Calu3 (cell line): ENCODE data around the gene KIF20B. TPM values are rescaled to one million over a fixed set of nuclear protein-coding genes. Genes with fewer than 3 reads are reported as not detected.

Experiments used
- BruUV-seq: library from RNA; stranded (reverse); fragments of 400-500 nt; replicated peaks from 2 replicates; lab custom pipeline; 2021; lab: Mats Ljungman, UMichigan
- CTCF ChIA-PET: fragments of 300-600 bp; sonication (Branson Sonifier 250); formaldehyde crosslinking; loops from one replicate; lab custom pipeline; 2022; ENCODE audit warnings: antibody characterized with exemption; lab: Charles Lee
- DNase-seq: peaks from one replicate; pipeline ENCODE4 v3.0.0; 2022
- H3K27ac Mint-ChIP-seq: one replicate; pipeline ENCODE4 v1.8.0; 2022; ENCODE audit warnings: mixed read lengths; ENCODE audit not compliant: unreplicated experiment
- H3K27me3 Mint-ChIP-seq: one replicate; pipeline ENCODE4 v1.8.0; 2022; ENCODE audit warnings: mixed read lengths; ENCODE audit not compliant: unreplicated experiment
- H3K36me3 Mint-ChIP-seq: one replicate; pipeline ENCODE4 v1.8.0; 2022; ENCODE audit warnings: mild to moderate bottlenecking, moderate library complexity, mixed read lengths; ENCODE audit not compliant: insufficient read depth, unreplicated experiment
- H3K4me1 Mint-ChIP-seq: one replicate; pipeline ENCODE4 v1.8.0; 2022; ENCODE audit warnings: mild to moderate bottlenecking, low read depth, mixed read lengths; ENCODE audit not compliant: unreplicated experiment
- H3K4me3 Mint-ChIP-seq: one replicate; pipeline ENCODE4 v1.8.0; 2022; ENCODE audit warnings: mild to moderate bottlenecking, low read depth, moderate library complexity, mixed read lengths; ENCODE audit not compliant: unreplicated experiment
- H3K9me3 Mint-ChIP-seq: one replicate; pipeline ENCODE4 v1.8.0; 2022; ENCODE audit warnings: low read depth, mixed read lengths; ENCODE audit not compliant: unreplicated experiment
- intact Hi-C: fragments of 100-400 bp; cut with micrococcal nuclease; formaldehyde crosslinking; loops from one replicate; pipeline ENCODE4 v1.10.0; 2022; ENCODE audit not compliant: unreplicated experiment
- total RNA-seq: library from RNA; stranded (reverse); gene quantifications from 2 replicates; pipeline ENCODE4 v1.2.3, GENCODE V29; 2022
- TF ChIP-seq, protein P1 (sequence below): fragments of 200-600 bp; IDR thresholded peaks from one replicate; pipeline ENCODE4 v1.8.0; 2022; ENCODE audit warnings: antibody characterized with exemption; ENCODE audit not compliant: unreplicated experiment

Gene KIF20B
- total RNA-seq, 1 experiment from 2014 or later = 39.9 TPM

DNA sequence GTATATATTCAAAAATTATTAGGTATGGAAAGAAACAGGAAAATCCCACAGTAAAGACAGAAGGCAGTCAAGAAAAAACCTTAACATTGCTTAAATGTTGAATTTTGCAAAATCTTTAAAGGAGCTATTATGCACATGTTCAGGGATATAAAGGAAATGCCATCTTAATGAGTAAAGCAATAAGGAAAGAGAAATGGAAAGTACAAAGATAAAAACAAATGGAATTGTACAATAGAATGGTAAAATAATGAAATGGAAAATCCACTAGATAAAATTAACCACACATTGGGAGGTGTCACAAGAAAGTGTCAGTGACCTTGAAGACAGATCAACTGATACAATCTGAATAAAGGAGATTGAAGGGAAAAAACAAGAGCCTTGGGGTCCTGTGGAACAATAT lies 82.0 kb downstream of the KIF20B start:
- DNase-seq = no peak
- CTCF ChIA-PET = no interaction called here
- no peak overlapping the region for H3K4me3 Mint-ChIP-seq
- H3K27ac Mint-ChIP-seq = no peak overlapping the region
- no peaks in the 10 kb centered on the region for H3K36me3 Mint-ChIP-seq
- no peaks in the 10 kb centered on the region for H3K27me3 Mint-ChIP-seq
- H3K4me1 Mint-ChIP-seq = no peaks in the 10 kb centered on the region
- BruUV-seq = no TSS peak
- intact Hi-C loops = no loop called here
- no peaks in the 10 kb centered on the region for H3K9me3 Mint-ChIP-seq
- TF ChIP-seq, protein P1, sequence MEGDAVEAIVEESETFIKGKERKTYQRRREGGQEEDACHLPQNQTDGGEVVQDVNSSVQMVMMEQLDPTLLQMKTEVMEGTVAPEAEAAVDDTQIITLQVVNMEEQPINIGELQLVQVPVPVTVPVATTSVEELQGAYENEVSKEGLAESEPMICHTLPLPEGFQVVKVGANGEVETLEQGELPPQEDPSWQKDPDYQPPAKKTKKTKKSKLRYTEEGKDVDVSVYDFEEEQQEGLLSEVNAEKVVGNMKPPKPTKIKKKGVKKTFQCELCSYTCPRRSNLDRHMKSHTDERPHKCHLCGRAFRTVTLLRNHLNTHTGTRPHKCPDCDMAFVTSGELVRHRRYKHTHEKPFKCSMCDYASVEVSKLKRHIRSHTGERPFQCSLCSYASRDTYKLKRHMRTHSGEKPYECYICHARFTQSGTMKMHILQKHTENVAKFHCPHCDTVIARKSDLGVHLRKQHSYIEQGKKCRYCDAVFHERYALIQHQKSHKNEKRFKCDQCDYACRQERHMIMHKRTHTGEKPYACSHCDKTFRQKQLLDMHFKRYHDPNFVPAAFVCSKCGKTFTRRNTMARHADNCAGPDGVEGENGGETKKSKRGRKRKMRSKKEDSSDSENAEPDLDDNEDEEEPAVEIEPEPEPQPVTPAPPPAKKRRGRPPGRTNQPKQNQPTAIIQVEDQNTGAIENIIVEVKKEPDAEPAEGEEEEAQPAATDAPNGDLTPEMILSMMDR = no peak

DNA sequence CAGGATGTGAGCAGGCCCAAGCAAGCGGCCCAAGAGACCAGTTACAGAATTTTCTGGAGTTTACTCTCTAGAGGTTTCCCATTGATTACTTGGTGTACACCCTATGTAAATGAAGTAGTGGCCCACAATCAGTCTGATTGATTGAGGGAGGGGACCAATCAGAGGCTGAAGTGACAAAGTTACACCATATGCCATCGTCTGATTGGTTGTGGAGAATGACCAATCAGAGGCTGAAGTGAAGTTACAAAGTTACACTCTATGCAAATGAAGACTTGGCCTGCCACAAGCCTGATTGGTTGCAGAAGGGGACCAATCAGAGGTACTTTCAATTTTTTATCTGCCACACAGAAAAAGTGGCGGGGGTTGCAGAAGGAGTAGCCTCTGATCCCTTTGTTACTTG lies 83.7 kb downstream of the KIF20B start:
- H3K27me3 Mint-ChIP-seq = no peaks in the 10 kb centered on the region
- no peak for DNase-seq
- no peaks in the 10 kb centered on the region for H3K36me3 Mint-ChIP-seq
- CTCF ChIA-PET = no interaction called here
- intact Hi-C loops = no loop called here
- H3K4me3 Mint-ChIP-seq = no peak overlapping the region
- TF ChIP-seq, protein P1 = no peak
- H3K4me1 Mint-ChIP-seq = no peaks in the 10 kb centered on the region
- H3K27ac Mint-ChIP-seq = no peak overlapping the region
- H3K9me3 Mint-ChIP-seq = no peaks in the 10 kb centered on the region
- BruUV-seq = no TSS peak

DNA sequence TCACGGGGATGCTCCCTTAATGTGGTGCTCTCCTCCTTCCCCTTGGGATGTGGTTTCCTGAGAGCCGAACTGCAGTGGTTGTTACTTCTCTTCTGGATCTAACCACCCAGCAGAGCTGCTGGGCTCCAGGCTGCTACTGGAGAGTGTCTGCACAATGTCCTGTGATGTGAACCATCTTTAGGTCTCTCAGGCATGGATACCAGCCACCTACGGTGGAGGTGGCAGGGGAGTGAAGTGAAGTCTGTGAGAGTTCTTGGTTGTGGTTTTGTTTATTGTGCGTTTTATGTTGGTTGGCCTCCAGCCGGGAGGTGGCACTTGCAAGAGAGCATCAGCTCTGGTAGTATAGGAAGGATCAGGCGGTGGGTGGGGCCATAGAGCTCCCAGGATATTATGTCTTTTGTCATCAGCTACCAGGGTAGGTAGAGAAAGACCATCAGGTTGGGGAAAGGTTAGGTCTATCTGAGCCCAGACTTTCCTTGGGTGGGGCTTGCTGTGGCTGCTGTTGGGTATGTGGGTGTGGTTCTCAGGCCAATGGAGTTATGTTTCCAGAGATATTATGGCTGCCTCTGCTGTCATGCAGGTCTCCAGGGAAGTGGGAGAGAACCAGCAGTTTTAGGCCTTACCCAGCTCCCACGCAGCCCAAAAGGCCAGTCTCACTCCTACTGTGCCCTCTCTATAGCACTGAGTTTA lies 87.9 kb downstream of the KIF20B start:
- H3K9me3 Mint-ChIP-seq = no peaks in the 10 kb centered on the region
- no peak overlapping the region for H3K27ac Mint-ChIP-seq
- no peaks in the 10 kb centered on the region for H3K4me1 Mint-ChIP-seq
- intact Hi-C loops = no loop called here
- CTCF ChIA-PET = no interaction called here
- no peaks in the 10 kb centered on the region for H3K27me3 Mint-ChIP-seq
- no peaks in the 10 kb centered on the region for H3K36me3 Mint-ChIP-seq
- no peak for DNase-seq
- no peak overlapping the region for H3K4me3 Mint-ChIP-seq
- BruUV-seq = no TSS peak
- TF ChIP-seq, protein P1 = no peak

DNA sequence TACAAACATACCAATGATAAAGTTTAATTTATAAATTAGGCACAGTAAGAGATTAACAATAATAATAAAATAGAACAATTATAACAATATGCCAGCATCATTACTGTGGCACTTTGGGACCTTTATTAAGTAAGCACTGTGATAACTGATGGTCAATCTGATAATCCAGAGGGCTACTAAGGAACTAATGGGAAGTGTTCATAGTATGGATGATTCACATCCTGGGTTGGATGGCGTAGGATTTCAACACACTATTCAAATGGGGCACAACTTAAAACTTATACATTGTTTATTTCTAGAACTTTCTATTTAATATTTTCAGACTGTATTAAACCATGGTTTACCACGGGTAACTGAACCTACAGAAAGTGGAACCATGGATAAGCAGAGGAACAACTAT lies 90.8 kb downstream of the KIF20B start:
- Mint-ChIP-seq H3K27me3 (no peaks in the 10 kb centered on the region), H3K9me3 (no peaks in the 10 kb centered on the region), H3K4me3 (no peak overlapping the region), H3K27ac (no peak overlapping the region), H3K4me1 (no peaks in the 10 kb centered on the region), H3K36me3 (no peaks in the 10 kb centered on the region)
- BruUV-seq = no TSS peak
- intact Hi-C loops = loop anchor here (2.0 to 10.0 kb wide), 5 partner anchors 347 to 1073 kb away; no protein-coding TSS in a partner anchor
- CTCF ChIA-PET = no interaction called here
- DNase-seq = no peak
- TF ChIP-seq, protein P1 = no peak
